ENCODE results near the gene FHOD3. TPM values are rescaled to one million over a fixed set of nuclear protein-coding genes. Genes with fewer than 3 reads are reported as not detected.

FHOD3 gene
- total RNA-seq, 2 donors from 2014 or later, result 2.8 to 3.1 TPM

GRCh38 chr18:36518839-36519238 is 221.3 kb downstream of the FHOD3 start:
- H3K36me3 ChIP-seq (ENCODE audit: control insufficient read depth, insufficient read depth, low read length), result no peaks in the 10 kb centered on the region
- Mint-ChIP-seq H3K4me3 (no peak overlapping the region), H3K27ac (no peak overlapping the region), H3K4me1 (peaks cover 8% of the 10 kb centered on the region), H3K36me3 (ENCODE audit: low read depth) (no peaks in the 10 kb centered on the region), H3K27me3 (ENCODE audit: insufficient read depth) (no peaks in the 10 kb centered on the region), H3K9me3 (no peaks in the 10 kb centered on the region)
- no peaks in the 10 kb centered on the region for H3K27me3 ChIP-seq (ENCODE audit: control insufficient read depth, insufficient read depth, low read length, poor library complexity, severe bottlenecking)
- no peak overlapping the region for H3K27ac ChIP-seq (ENCODE audit: low read depth, low read length)
- H3K4me1 ChIP-seq (ENCODE audit: control insufficient read depth, insufficient read depth, low read length), result no peaks in the 10 kb centered on the region
- H3K9ac ChIP-seq (ENCODE audit: extremely low read depth, low read length, poor library complexity, severe bottlenecking), result no peak overlapping the region
- no peaks in the 10 kb centered on the region for H3K9me3 ChIP-seq (ENCODE audit: control insufficient read depth, low read length)
- H3K4me3 ChIP-seq (ENCODE audit: low read length), result no peak overlapping the region
- DNase-seq, result no peak
- peak; percentile 18 for TF ChIP-seq CTCF (conservative IDR thresholded peaks at IDR 0.05)
- WGBS, 2 experiments (ENCODE audit: insufficient coverage in 1 of 2, insufficient read length in 1 of 2), result 78 to 100% methylated on average over 1 to 3 of the region's 3 CpGs

- H3K9me3 Mint-ChIP-seq, result no peaks in the 10 kb centered on the region
- no peaks in the 10 kb centered on the region for H3K9me3 ChIP-seq (ENCODE audit: control insufficient read depth, low read length)
- DNase-seq, result no peak
- no peak overlapping the region for H3K9ac ChIP-seq (ENCODE audit: extremely low read depth, low read length, poor library complexity, severe bottlenecking)
- no peaks in the 10 kb centered on the region for H3K36me3 Mint-ChIP-seq (ENCODE audit: low read depth)
- no peak overlapping the region for H3K4me3 ChIP-seq (ENCODE audit: low read length)
- no peaks in the 10 kb centered on the region for H3K27me3 Mint-ChIP-seq (ENCODE audit: insufficient read depth)
- no peaks in the 10 kb centered on the region for H3K27me3 ChIP-seq (ENCODE audit: control insufficient read depth, insufficient read depth, low read length, poor library complexity, severe bottlenecking)
- H3K4me1 ChIP-seq (ENCODE audit: control insufficient read depth, insufficient read depth, low read length), result no peaks in the 10 kb centered on the region
- H3K4me1 Mint-ChIP-seq, result peaks cover 8% of the 10 kb centered on the region
- WGBS, 2 experiments (ENCODE audit: insufficient coverage in 1 of 2, insufficient read length in 1 of 2), result 86 to 100% methylated on average over 1 to 3 of the region's 3 CpGs
- TF ChIP-seq CTCF (conservative IDR thresholded peaks at IDR 0.05), result no peak
- H3K36me3 ChIP-seq (ENCODE audit: control insufficient read depth, insufficient read depth, low read length), result no peaks in the 10 kb centered on the region
- no peak overlapping the region for H3K27ac ChIP-seq (ENCODE audit: low read depth, low read length)
- H3K27ac Mint-ChIP-seq, result no peak overlapping the region
- no peak overlapping the region for H3K4me3 Mint-ChIP-seq
Observed at GRCh38 chr18:36519358-36519757, 221.8 kb downstream of the FHOD3 start.

- Histone ChIP-seq H3K4me3 (ENCODE audit: low read length) (no peak overlapping the region), H3K9ac (ENCODE audit: extremely low read depth, low read length, poor library complexity, severe bottlenecking) (no peak overlapping the region), H3K27me3 (ENCODE audit: control insufficient read depth, insufficient read depth, low read length, poor library complexity, severe bottlenecking) (no peaks in the 10 kb centered on the region), H3K36me3 (ENCODE audit: control insufficient read depth, insufficient read depth, low read length) (no peaks in the 10 kb centered on the region), H3K27ac (ENCODE audit: low read depth, low read length) (no peak overlapping the region), H3K9me3 (ENCODE audit: control insufficient read depth, low read length) (no peaks in the 10 kb centered on the region), H3K4me1 (ENCODE audit: control insufficient read depth, insufficient read depth, low read length) (no peaks in the 10 kb centered on the region)
- H3K4me3 Mint-ChIP-seq, result no peak overlapping the region
- no peak for DNase-seq
- no peak for TF ChIP-seq CTCF (conservative IDR thresholded peaks at IDR 0.05)
- no peaks in the 10 kb centered on the region for H3K4me1 Mint-ChIP-seq
- H3K36me3 Mint-ChIP-seq (ENCODE audit: low read depth), result no peaks in the 10 kb centered on the region
- no peak overlapping the region for H3K27ac Mint-ChIP-seq
- H3K27me3 Mint-ChIP-seq (ENCODE audit: insufficient read depth), result no peaks in the 10 kb centered on the region
- 83 to 85% methylated on average over 1 of the region's 1 CpG for WGBS, 2 experiments (ENCODE audit: insufficient coverage in 1 of 2, insufficient read length in 1 of 2)
- no peaks in the 10 kb centered on the region for H3K9me3 Mint-ChIP-seq
Observed at GRCh38 chr18:36522509-36522908, 225.0 kb downstream of the FHOD3 start.
